Measurements from ENCODE around the gene PDZD2.
"Not testable (repeated sequence)": the region's sequence is repeated elsewhere in the genome, so short reads cannot be mapped to it uniquely, and the experiment has no call there.

PDZD2 gene

GRCh38 chr5:31763424-31763823 lies 124.5 kb downstream of the PDZD2 start:
- no peak for DNase-seq (ENCODE audit: low read depth)
- TF ChIP-seq CTCF (IDR thresholded peaks at IDR 0.05; ENCODE audit: insufficient read depth, low read depth, low read length, missing control alignments): no peak
- no peak overlapping the region for H3K4me3 ChIP-seq (ENCODE audit: low read length)

GRCh38 chr5:31764687-31765086 lies 125.8 kb downstream of the PDZD2 start:
- DNase-seq (ENCODE audit: low read depth); H3K4me3 ChIP-seq (ENCODE audit: low read length): not testable (repeated sequence)

DNA sequence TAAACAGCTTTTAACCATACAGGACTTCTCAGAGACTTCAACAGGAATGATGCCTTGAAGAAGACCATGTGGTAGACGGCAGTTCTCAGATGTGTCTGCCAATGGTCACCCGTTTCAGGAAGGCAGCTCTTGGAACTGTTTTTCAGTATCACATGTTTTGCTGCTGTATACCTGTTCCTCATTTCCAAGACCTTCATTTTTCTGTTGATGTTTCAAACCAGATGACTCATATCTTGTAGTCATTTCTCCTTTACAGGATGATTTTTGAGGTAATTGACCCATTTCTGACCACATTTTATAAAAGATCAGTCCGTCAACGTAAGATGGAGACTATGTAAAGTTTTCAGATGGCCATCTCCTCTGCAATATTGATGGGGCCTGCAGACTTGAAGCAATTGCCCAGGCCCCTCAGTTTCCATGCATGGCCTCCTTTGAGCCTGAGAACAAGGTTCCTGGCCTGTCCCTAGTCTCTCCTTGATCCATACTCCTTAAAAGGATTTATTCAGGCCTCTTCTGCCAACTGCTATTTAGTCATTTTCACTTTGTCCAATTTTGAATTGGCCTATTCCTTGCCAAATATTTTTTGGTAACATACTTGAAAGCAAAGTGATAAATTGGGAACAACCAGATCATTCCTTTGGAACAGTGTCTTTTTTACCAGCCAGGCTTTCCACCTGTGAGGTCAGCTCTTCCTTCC lies 128.6 kb downstream of the PDZD2 start:
- H3K4me3 ChIP-seq (ENCODE audit: low read length): no peak overlapping the region
- DNase-seq (ENCODE audit: low read depth): no peak
- no peak for TF ChIP-seq CTCF (IDR thresholded peaks at IDR 0.05; ENCODE audit: insufficient read depth, low read depth, low read length, missing control alignments)

- H3K4me3 ChIP-seq (ENCODE audit: low read length): no peak overlapping the region
- DNase-seq (ENCODE audit: low read depth): no peak
- no peak for TF ChIP-seq CTCF (IDR thresholded peaks at IDR 0.05; ENCODE audit: insufficient read depth, low read depth, low read length, missing control alignments)
Observed at GRCh38 chr5:31768046-31768445, 129.1 kb downstream of the PDZD2 start.

GRCh38 chr5:31768784-31769183 lies 129.9 kb downstream of the PDZD2 start:
- DNase-seq (ENCODE audit: low read depth): no peak
- H3K4me3 ChIP-seq (ENCODE audit: low read length): no peak overlapping the region
- no peak for TF ChIP-seq CTCF (IDR thresholded peaks at IDR 0.05; ENCODE audit: insufficient read depth, low read depth, low read length, missing control alignments)

GRCh38 chr5:31769530-31769929 lies 130.6 kb downstream of the PDZD2 start:
- DNase-seq (ENCODE audit: low read depth): no peak
- no peak overlapping the region for H3K4me3 ChIP-seq (ENCODE audit: low read length)
- TF ChIP-seq CTCF (IDR thresholded peaks at IDR 0.05; ENCODE audit: insufficient read depth, low read depth, low read length, missing control alignments): no peak

- no peak overlapping the region for H3K4me3 ChIP-seq (ENCODE audit: low read length)
- TF ChIP-seq CTCF (IDR thresholded peaks at IDR 0.05; ENCODE audit: insufficient read depth, low read depth, low read length, missing control alignments): no peak
- no peak for DNase-seq (ENCODE audit: low read depth)
Observed at GRCh38 chr5:31770132-31770720, 131.3 kb downstream of the PDZD2 start.

Data from epithelial cell of esophagus (primary cell).